SK-N-SH treated with all-trans-retinoic acid at 6 μM for 48 hours (cell line): ENCODE data around the gene LGALS9.

Source experiments
- ATAC-seq: fragments of 200-7000 bp; cut with Tn5 transposase; 3 replicates; pipeline ENCODE4 v1.9.1; 2020; ENCODE audit warnings: mild to moderate bottlenecking, moderate library complexity
- BACH2 ChIP-seq: fragments of 250-450 bp; sonication (Bioruptor Pico); IDR thresholded peaks from 2 replicates; pipeline ENCODE4 v1.9.0; 2021; ENCODE audit warnings: mild to moderate bottlenecking, borderline replicate concordance
- CREB5 ChIP-seq: fragments of 250-450 bp; sonication (Bioruptor Pico); IDR thresholded peaks from 2 replicates; pipeline ENCODE4 v1.5.1; 2020; ENCODE audit warnings: low read depth, mild to moderate bottlenecking, moderate library complexity
- CSDC2 ChIP-seq: fragments of 250-450 bp; sonication (Bioruptor Pico); IDR thresholded peaks from 2 replicates; pipeline ENCODE4 v1.5.0; 2020; ENCODE audit warnings: mild to moderate bottlenecking, moderate library complexity
- CSRNP3 ChIP-seq: fragments of 250-450 bp; sonication (Bioruptor Pico); IDR thresholded peaks from 2 replicates; pipeline ENCODE4 v1.5.1; 2021; ENCODE audit warnings: mild to moderate bottlenecking, moderate library complexity
- ESRRG ChIP-seq: fragments of 250-450 bp; sonication (Bioruptor Pico); IDR thresholded peaks from 2 replicates; pipeline ENCODE4 v1.6.1; 2021; ENCODE audit warnings: mild to moderate bottlenecking
- OSR1 ChIP-seq: fragments of 250-450 bp; sonication (Bioruptor Pico); IDR thresholded peaks from 2 replicates; pipeline ENCODE4 v1.8.0; 2022; ENCODE audit warnings: moderate library complexity, mild to moderate bottlenecking, inconsistent platforms
- POU6F1 ChIP-seq: fragments of 250-450 bp; sonication (Bioruptor Pico); IDR thresholded peaks from 2 replicates; pipeline ENCODE4 v1.8.0; 2021; ENCODE audit warnings: low read depth, mild to moderate bottlenecking, moderate library complexity, borderline replicate concordance
- SNAI2 ChIP-seq: fragments of 250-450 bp; sonication (Bioruptor Pico); IDR thresholded peaks from 2 replicates; pipeline ENCODE4 v1.5.0; 2020; ENCODE audit warnings: mild to moderate bottlenecking, moderate library complexity
- TOX ChIP-seq: fragments of 250-450 bp; sonication (Bioruptor Pico); IDR thresholded peaks from 2 replicates; pipeline ENCODE4 v1.8.0; 2021; ENCODE audit warnings: mild to moderate bottlenecking, moderate library complexity, borderline replicate concordance
- ZC3H10 ChIP-seq: fragments of 250-450 bp; sonication (Bioruptor Pico); IDR thresholded peaks from 2 replicates; pipeline ENCODE4 v1.5.1; 2021; ENCODE audit warnings: mild to moderate bottlenecking, moderate library complexity
- ZFP3 ChIP-seq: fragments of 250-450 bp; sonication (Bioruptor Pico); IDR thresholded peaks from 2 replicates; pipeline ENCODE4 v1.5.0; 2020; ENCODE audit warnings: mild to moderate bottlenecking, moderate library complexity
- ZFP30 ChIP-seq: fragments of 450-650 bp; formaldehyde crosslinking; IDR thresholded peaks from 2 replicates; pipeline ENCODE4 v1.5.0; 2022; ENCODE audit warnings: mild to moderate bottlenecking, moderate library complexity
- ZNF565 ChIP-seq: fragments of 450-650 bp; formaldehyde crosslinking; conservative IDR thresholded peaks from 2 replicates; pipeline ENCODE4 v1.5.0; 2020; ENCODE audit warnings: low read depth, mild to moderate bottlenecking, moderate library complexity
- ZNF70 ChIP-seq: fragments of 450-650 bp; formaldehyde crosslinking; IDR thresholded peaks from 2 replicates; pipeline ENCODE4 v1.5.0; 2020; ENCODE audit warnings: mild to moderate bottlenecking, moderate library complexity
- ZNF8 ChIP-seq: fragments of 450-650 bp; formaldehyde crosslinking; IDR thresholded peaks from 2 replicates; pipeline ENCODE4 v1.5.0; 2020; ENCODE audit warnings: mild to moderate bottlenecking, moderate library complexity
- TF ChIP-seq, protein P1 (sequence below): fragments of 250-450 bp; sonication (Bioruptor Pico); IDR thresholded peaks from 2 replicates; pipeline ENCODE4 v1.8.0; 2020; ENCODE audit warnings: mild to moderate bottlenecking, moderate library complexity, borderline replicate concordance
- TF ChIP-seq, protein P2 (sequence below): fragments of 250-450 bp; sonication (Bioruptor Pico); IDR thresholded peaks from 2 replicates; pipeline ENCODE4 v1.5.0; 2020; ENCODE audit warnings: mild to moderate bottlenecking, moderate library complexity

Gene LGALS9

DNA sequence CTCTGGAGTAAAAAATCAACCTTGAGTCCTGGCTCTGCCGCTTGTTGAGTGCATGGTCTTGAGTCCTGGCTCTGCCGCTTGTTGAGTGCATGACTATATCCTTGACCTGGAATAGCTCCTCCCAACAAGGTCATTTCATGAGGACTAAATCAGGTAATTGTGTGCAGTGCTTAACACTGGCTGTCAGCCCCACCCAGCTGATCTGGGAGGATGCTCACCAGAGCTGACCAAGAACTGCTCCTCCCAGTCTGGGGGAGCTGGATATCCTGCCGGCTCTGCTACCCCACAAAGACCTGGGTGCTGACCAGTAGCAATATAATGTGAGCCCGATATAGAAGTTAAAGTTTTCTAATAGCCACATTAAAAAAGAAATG lies 20.7 kb upstream of the LGALS9 start:
- TF ChIP-seq ZFP30 (CRISPR knock-in tag) (no peak), ZC3H10 (no peak), ZFP3 (CRISPR knock-in tag) (no peak)
- ATAC-seq, result no peak

DNA sequence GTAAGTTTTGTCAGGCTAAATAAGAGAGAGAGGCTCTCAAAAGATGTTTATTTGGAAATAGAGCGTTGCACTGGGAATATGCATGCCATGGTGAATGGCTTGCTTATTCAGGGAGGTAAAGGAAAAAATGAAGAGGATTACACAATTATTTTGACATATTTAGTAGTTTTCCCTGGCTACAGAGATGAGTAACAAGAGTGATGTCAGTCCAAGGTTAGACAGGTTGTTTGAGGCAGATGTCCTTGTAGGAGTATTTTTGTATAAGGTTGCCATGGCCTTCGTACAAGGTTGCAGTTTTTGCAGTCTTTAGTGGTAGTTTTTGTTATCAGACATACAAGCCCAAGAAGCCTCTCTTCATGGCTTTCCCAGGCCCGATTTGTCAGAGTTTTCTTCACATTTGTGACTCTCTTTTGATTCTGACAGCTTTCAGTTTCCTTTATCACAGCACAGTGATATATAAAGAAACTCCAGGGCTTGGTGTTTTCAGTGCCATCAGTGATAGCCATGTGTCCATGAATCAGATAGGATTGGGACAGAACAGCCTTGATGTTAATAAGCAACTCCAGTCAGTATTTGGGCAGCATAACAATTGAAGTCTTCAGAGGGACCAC lies 18.7 kb upstream of the LGALS9 start:
- TF ChIP-seq ESRRG (CRISPR knock-in tag), result no peak
- TF ChIP-seq, protein P1, sequence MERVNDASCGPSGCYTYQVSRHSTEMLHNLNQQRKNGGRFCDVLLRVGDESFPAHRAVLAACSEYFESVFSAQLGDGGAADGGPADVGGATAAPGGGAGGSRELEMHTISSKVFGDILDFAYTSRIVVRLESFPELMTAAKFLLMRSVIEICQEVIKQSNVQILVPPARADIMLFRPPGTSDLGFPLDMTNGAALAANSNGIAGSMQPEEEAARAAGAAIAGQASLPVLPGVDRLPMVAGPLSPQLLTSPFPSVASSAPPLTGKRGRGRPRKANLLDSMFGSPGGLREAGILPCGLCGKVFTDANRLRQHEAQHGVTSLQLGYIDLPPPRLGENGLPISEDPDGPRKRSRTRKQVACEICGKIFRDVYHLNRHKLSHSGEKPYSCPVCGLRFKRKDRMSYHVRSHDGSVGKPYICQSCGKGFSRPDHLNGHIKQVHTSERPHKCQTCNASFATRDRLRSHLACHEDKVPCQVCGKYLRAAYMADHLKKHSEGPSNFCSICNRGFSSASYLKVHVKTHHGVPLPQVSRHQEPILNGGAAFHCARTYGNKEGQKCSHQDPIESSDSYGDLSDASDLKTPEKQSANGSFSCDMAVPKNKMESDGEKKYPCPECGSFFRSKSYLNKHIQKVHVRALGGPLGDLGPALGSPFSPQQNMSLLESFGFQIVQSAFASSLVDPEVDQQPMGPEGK (CRISPR knock-in tag), result no peak
- no peak for TF ChIP-seq OSR1 (CRISPR knock-in tag)
- TF ChIP-seq CSRNP3 (CRISPR knock-in tag), result no peak
- no peak for TF ChIP-seq ZNF8 (CRISPR knock-in tag)
- no peak for TF ChIP-seq TOX (CRISPR knock-in tag)
- no peak for TF ChIP-seq CREB5 (CRISPR knock-in tag)
- TF ChIP-seq BACH2 (CRISPR knock-in tag), result no peak
- TF ChIP-seq ZNF565 (CRISPR knock-in tag), result no peak
- no peak for TF ChIP-seq CSDC2 (CRISPR knock-in tag)
- TF ChIP-seq ZNF70, result no peak
- ATAC-seq, result no peak

- no peak for ATAC-seq
Observed at GRCh38 chr17:27613433-27613832, 17.6 kb upstream of the LGALS9 start.

More at GRCh38 chr17:27613433-27613832, 17.6 kb upstream of the LGALS9 start:
- no peak for TF ChIP-seq ZFP3 (CRISPR knock-in tag)
- TF ChIP-seq, protein P1 (CRISPR knock-in tag), result no peak
- TF ChIP-seq ZNF565 (CRISPR knock-in tag), result no peak
- TF ChIP-seq BACH2 (CRISPR knock-in tag), result no peak
- no peak for TF ChIP-seq POU6F1 (CRISPR knock-in tag)
- no peak for TF ChIP-seq SNAI2 (CRISPR knock-in tag)
- TF ChIP-seq ZFP30 (CRISPR knock-in tag), result no peak
- TF ChIP-seq OSR1 (CRISPR knock-in tag), result no peak
- TF ChIP-seq, protein P2, sequence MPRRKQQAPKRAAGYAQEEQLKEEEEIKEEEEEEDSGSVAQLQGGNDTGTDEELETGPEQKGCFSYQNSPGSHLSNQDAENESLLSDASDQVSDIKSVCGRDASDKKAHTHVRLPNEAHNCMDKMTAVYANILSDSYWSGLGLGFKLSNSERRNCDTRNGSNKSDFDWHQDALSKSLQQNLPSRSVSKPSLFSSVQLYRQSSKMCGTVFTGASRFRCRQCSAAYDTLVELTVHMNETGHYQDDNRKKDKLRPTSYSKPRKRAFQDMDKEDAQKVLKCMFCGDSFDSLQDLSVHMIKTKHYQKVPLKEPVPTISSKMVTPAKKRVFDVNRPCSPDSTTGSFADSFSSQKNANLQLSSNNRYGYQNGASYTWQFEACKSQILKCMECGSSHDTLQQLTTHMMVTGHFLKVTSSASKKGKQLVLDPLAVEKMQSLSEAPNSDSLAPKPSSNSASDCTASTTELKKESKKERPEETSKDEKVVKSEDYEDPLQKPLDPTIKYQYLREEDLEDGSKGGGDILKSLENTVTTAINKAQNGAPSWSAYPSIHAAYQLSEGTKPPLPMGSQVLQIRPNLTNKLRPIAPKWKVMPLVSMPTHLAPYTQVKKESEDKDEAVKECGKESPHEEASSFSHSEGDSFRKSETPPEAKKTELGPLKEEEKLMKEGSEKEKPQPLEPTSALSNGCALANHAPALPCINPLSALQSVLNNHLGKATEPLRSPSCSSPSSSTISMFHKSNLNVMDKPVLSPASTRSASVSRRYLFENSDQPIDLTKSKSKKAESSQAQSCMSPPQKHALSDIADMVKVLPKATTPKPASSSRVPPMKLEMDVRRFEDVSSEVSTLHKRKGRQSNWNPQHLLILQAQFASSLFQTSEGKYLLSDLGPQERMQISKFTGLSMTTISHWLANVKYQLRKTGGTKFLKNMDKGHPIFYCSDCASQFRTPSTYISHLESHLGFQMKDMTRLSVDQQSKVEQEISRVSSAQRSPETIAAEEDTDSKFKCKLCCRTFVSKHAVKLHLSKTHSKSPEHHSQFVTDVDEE (CRISPR knock-in tag), result no peak
